HL-60/S4 (cell line): ENCODE measurements around the gene C15orf40.
"Not testable (repeated sequence)": the region's sequence is repeated elsewhere in the genome, so short reads cannot be mapped to it uniquely, and the experiment has no call there.

Experiments
- in situ Hi-C: fragments of 300-500 bp; cut with MboI; formaldehyde crosslinking; loops from 2 replicates; pipeline ENCODE4 v1.14.3; 2022; ENCODE audit warnings: low sequenced_read_pairs

Gene C15orf40

GRCh38 chr15:83011271-83012075 lies at the start of gene C15orf40:
Gene C15orf40 (minus strand): TSS chr15:83011639. CDS start chr15:83011607, 32 bp downstream.
- in situ Hi-C loops: loop anchor here (25.0 kb wide), 1 partner anchor 474 kb away; the partner anchor contains the start of gene RPS17

GRCh38 chr15:83057696-83058376 lies 46.4 kb upstream of the C15orf40 start:
- in situ Hi-C loops: no loop called here

- in situ Hi-C loops: no loop called here
These were observed 45.6 kb upstream of the C15orf40 start for GRCh38 chr15:83057002-83057401.

- in situ Hi-C loops: no loop called here
These were observed 41.7 kb upstream of the C15orf40 start for GRCh38 chr15:83053151-83053550.

- in situ Hi-C loops: no loop called here
These were observed 35.2 kb upstream of the C15orf40 start for GRCh38 chr15:83046558-83047127.

GRCh38 chr15:83044156-83044555 lies 32.7 kb upstream of the C15orf40 start:
- in situ Hi-C loops: no loop called here

GRCh38 chr15:83039206-83039605 lies 27.8 kb upstream of the C15orf40 start:
- in situ Hi-C loops: no loop called here

GRCh38 chr15:83036253-83036652 lies 24.8 kb upstream of the C15orf40 start:
- in situ Hi-C loops: no loop called here

- in situ Hi-C loops: not testable (repeated sequence)
These were observed 19.8 kb upstream of the C15orf40 start for GRCh38 chr15:83031234-83031633.

- in situ Hi-C loops: no loop called here
These were observed 18.6 kb upstream of the C15orf40 start for GRCh38 chr15:83030021-83030420.

GRCh38 chr15:83018436-83018835 lies 7.0 kb upstream of the C15orf40 start:
- in situ Hi-C loops: loop anchor here (25.0 kb wide), 1 partner anchor 481 kb away; the partner anchor contains the start of gene RPS17

- in situ Hi-C loops: loop anchor here (25.0 kb wide), 1 partner anchor 480 kb away; the partner anchor contains the start of gene RPS17
These were observed 5.5 kb upstream of the C15orf40 start for GRCh38 chr15:83016906-83017305.

- in situ Hi-C loops: loop anchor here (25.0 kb wide), 1 partner anchor 478 kb away; the partner anchor contains the start of gene RPS17
These were observed 3.9 kb upstream of the C15orf40 start for GRCh38 chr15:83015361-83015760.

- in situ Hi-C loops: loop anchor here (25.0 kb wide), 1 partner anchor 477 kb away; the partner anchor contains the start of gene RPS17
These were observed 2.8 kb upstream of the C15orf40 start for GRCh38 chr15:83014205-83014653.

- in situ Hi-C loops: loop anchor here (25.0 kb wide), 1 partner anchor 475 kb away; the partner anchor contains the start of gene RPS17
These were observed 1.2 kb upstream of the C15orf40 start for GRCh38 chr15:83012636-83013035.

- in situ Hi-C loops: loop anchor here (25.0 kb wide), 1 partner anchor 475 kb away; the partner anchor contains the start of gene RPS17
These were observed 612 bp upstream of the C15orf40 start for GRCh38 chr15:83012076-83012426.

GRCh38 chr15:83010709-83011270 lies 649 bp downstream of the C15orf40 start:
- in situ Hi-C loops: loop anchor here (25.0 kb wide), 1 partner anchor 473 kb away; the partner anchor contains the start of gene RPS17

- in situ Hi-C loops: loop anchor here (25.0 kb wide), 1 partner anchor 463 kb away; the partner anchor contains the start of gene RPS17
These were observed 10.8 kb downstream of the C15orf40 start for GRCh38 chr15:83000672-83001031.

- in situ Hi-C loops: loop anchor here (25.0 kb wide), 1 partner anchor 463 kb away; the partner anchor contains the start of gene RPS17
These were observed 11.4 kb downstream of the C15orf40 start for GRCh38 chr15:82999905-83000671.

- in situ Hi-C loops: no loop called here
These were observed 12.0 kb downstream of the C15orf40 start for GRCh38 chr15:82999426-82999825.
